Activated CD8-positive, alpha-beta T cell treated with anti-CD3 and anti-CD28 coated beads for 36 hours (primary cell): ENCODE results near the gene TCF7L2. TPM values are rescaled to one million over a fixed set of nuclear protein-coding genes. Genes with fewer than 3 reads are reported as not detected.

Source experiments
- ATAC-seq: fragments of 200-7000 bp; cut with Tn5 transposase; one replicate; pipeline ENCODE4 v1.10.0; 2021; ENCODE audit warnings: mild to moderate bottlenecking, moderate library complexity
- CTCF ChIA-PET: fragments of 350-600 bp; sonication (Branson Sonifier 250); formaldehyde crosslinking; loops from one replicate; lab custom pipeline; 2021; ENCODE audit warnings: antibody characterized with exemption; lab: Charles Lee
- POLR2A ChIA-PET: fragments of 350-600 bp; sonication (Branson Sonifier 250); formaldehyde crosslinking; loops from one replicate; lab custom pipeline; 2021; ENCODE audit warnings: antibody characterized with exemption; lab: Charles Lee
- DNase-seq: peaks from one replicate; pipeline ENCODE4 v3.0.0-alpha.2; 2020
- H3K27ac Mint-ChIP-seq: one replicate; pipeline ENCODE4 v1.8.0; 2021; ENCODE audit warnings: mild to moderate bottlenecking, mixed read lengths
- H3K27me3 Mint-ChIP-seq: one replicate; pipeline ENCODE4 v1.8.0; 2021; ENCODE audit warnings: mixed read lengths
- H3K36me3 Mint-ChIP-seq: one replicate; pipeline ENCODE4 v1.8.0; 2021; ENCODE audit warnings: low read depth, mixed read lengths
- H3K4me1 Mint-ChIP-seq: one replicate; pipeline ENCODE4 v1.8.0; 2021; ENCODE audit warnings: low read depth, mixed read lengths
- H3K4me3 Mint-ChIP-seq: one replicate; pipeline ENCODE4 v1.8.0; 2021; ENCODE audit warnings: mild to moderate bottlenecking, moderate library complexity, mixed read lengths
- H3K9me3 Mint-ChIP-seq: one replicate; pipeline ENCODE4 v1.8.0; 2021; ENCODE audit warnings: mixed read lengths
- CTCF ChIP-seq: fragments of 200-600 bp; IDR thresholded peaks from one replicate; pipeline ENCODE4 v1.8.0; 2022; ENCODE audit warnings: antibody characterized with exemption, mild to moderate bottlenecking
- intact Hi-C: fragments of 100-400 bp; cut with micrococcal nuclease; formaldehyde crosslinking; loops from one replicate; pipeline ENCODE4 v1.10.0; 2022
- total RNA-seq, 2 experiments: library from RNA; stranded (reverse); gene quantifications; one replicate each; pipeline ENCODE4 v1.2.3, GENCODE V29; 2021

The TCF7L2 gene
- total RNA-seq, 2 experiments from 2014 or later: 1.5 to 1.6 TPM

- intact Hi-C loops: no loop called here
- no peaks in the 10 kb centered on the region for H3K36me3 Mint-ChIP-seq
- no peak overlapping the region for H3K4me3 Mint-ChIP-seq
- H3K4me1 Mint-ChIP-seq: peaks cover 22% of the 10 kb centered on the region
- CTCF ChIA-PET: interaction anchor here (0.6 kb wide), 1 partner anchor 169 kb away, joined by 3 read pairs; no protein-coding TSS in a partner anchor
- no peak for TF ChIP-seq CTCF
- peaks cover 32% of the 10 kb centered on the region for H3K27me3 Mint-ChIP-seq
- POLR2A ChIA-PET: interaction anchor here (0.5 to 1.0 kb wide), 2 partner anchors 16 to 143 kb away, joined by 3 read pairs; no protein-coding TSS in a partner anchor
- ATAC-seq: no peak
- no peaks in the 10 kb centered on the region for H3K9me3 Mint-ChIP-seq
- H3K27ac Mint-ChIP-seq: no peak overlapping the region
- DNase-seq: no peak
These were observed 5.8 kb downstream of the TCF7L2 start for GRCh38 chr10:112955582-112956421.

GRCh38 chr10:112956631-112957350 is 6.7 kb downstream of the TCF7L2 start:
- ChIA-PET CTCF (no interaction called here), POLR2A (interaction anchor here (1.0 kb wide), 1 partner anchor 142 kb away, joined by 3 read pairs; no protein-coding TSS in a partner anchor)
- Mint-ChIP-seq H3K27ac (no peak overlapping the region), H3K4me3 (no peak overlapping the region), H3K36me3 (no peaks in the 10 kb centered on the region), H3K4me1 (peaks cover 28% of the 10 kb centered on the region), H3K27me3 (peaks cover 34% of the 10 kb centered on the region), H3K9me3 (no peaks in the 10 kb centered on the region)
- intact Hi-C loops: no loop called here
- DNase-seq (no peak), ATAC-seq (no peak)
- no peak for TF ChIP-seq CTCF

- Mint-ChIP-seq H3K27me3 (peaks cover 38% of the 10 kb centered on the region), H3K36me3 (no peaks in the 10 kb centered on the region), H3K4me3 (no peak overlapping the region), H3K9me3 (no peaks in the 10 kb centered on the region), H3K27ac (no peak overlapping the region), H3K4me1 (peaks cover 29% of the 10 kb centered on the region)
- POLR2A ChIA-PET: no interaction called here
- intact Hi-C loops: no loop called here
- no peak for TF ChIP-seq CTCF
- CTCF ChIA-PET: no interaction called here
- DNase-seq (no peak), ATAC-seq (no peak)
These were observed 7.6 kb downstream of the TCF7L2 start for GRCh38 chr10:112957640-112958092.

GRCh38 chr10:112958275-112958995 is 8.4 kb downstream of the TCF7L2 start:
- no peak for DNase-seq
- peaks cover 35% of the 10 kb centered on the region for H3K27me3 Mint-ChIP-seq
- ChIA-PET CTCF (no interaction called here), POLR2A (no interaction called here)
- no peak overlapping the region for H3K27ac Mint-ChIP-seq
- no peaks in the 10 kb centered on the region for H3K9me3 Mint-ChIP-seq
- no peaks in the 10 kb centered on the region for H3K36me3 Mint-ChIP-seq
- H3K4me3 Mint-ChIP-seq: no peak overlapping the region
- TF ChIP-seq CTCF: no peak
- no peak for ATAC-seq
- intact Hi-C loops: no loop called here
- peaks cover 27% of the 10 kb centered on the region for H3K4me1 Mint-ChIP-seq
